ENCODE results near the gene MMP3.

DNA sequence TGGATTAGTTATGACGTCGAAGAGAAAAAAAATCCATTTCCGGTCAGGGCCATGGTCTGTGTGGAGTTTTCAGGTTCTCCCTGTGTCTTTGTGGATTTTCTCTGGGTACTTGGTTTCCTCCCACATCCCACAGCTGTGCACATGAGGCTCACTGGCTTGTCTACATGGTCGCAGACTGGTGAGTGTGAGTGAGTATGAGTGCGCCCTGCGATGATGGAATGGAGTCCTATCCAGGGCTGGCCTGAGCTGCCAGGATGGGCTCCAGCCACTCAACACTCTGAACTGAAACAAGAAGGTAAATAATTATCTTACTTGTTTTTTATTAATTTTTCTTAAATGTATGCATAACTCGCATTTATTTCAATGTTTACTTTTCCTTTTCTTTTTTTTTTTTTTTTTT is 10.8 kb downstream of the MMP3 start:
- TF ChIP-seq, protein P1, sequence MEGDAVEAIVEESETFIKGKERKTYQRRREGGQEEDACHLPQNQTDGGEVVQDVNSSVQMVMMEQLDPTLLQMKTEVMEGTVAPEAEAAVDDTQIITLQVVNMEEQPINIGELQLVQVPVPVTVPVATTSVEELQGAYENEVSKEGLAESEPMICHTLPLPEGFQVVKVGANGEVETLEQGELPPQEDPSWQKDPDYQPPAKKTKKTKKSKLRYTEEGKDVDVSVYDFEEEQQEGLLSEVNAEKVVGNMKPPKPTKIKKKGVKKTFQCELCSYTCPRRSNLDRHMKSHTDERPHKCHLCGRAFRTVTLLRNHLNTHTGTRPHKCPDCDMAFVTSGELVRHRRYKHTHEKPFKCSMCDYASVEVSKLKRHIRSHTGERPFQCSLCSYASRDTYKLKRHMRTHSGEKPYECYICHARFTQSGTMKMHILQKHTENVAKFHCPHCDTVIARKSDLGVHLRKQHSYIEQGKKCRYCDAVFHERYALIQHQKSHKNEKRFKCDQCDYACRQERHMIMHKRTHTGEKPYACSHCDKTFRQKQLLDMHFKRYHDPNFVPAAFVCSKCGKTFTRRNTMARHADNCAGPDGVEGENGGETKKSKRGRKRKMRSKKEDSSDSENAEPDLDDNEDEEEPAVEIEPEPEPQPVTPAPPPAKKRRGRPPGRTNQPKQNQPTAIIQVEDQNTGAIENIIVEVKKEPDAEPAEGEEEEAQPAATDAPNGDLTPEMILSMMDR (IDR thresholded peaks at IDR 0.05; ENCODE audit: poor library complexity): no peak
- no peak for TF ChIP-seq EZH2 (IDR thresholded peaks at IDR 0.05; ENCODE audit: borderline replicate concordance)
- no peak for TF ChIP-seq EZH2phosphoT487 (IDR thresholded peaks at IDR 0.05; ENCODE audit: low read depth, severe bottlenecking, unreplicated experiment)

Data from hepatocyte (in vitro differentiated cells).